NCI-H69 (cell line): ENCODE results near the gene USP5.

Experiments
- DNase-seq: peaks from one replicate; lab custom pipeline; 2025; lab: John Stamatoyannopoulos, UW

Gene USP5

DNA sequence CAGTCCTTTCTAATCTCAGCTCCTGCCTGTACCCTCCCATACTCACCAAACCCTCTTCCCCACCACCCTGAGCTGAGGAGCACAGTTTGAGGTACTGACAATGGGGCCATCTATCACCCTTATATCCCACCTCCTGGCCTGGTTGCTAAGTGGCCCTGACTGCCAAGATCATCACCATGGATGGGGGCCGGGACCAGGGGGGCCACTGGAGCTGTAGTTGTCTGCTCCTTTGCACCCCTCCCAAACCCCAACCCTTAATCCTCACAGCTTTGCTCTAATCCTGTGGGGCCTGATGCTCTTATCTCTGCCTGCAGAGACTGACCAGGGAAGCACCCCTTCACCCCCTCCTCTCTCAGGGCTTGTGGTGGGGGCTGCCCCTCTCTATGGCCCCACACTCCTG, 11.6 kb upstream of the USP5 start:
- DNase-seq: no peak

DNA sequence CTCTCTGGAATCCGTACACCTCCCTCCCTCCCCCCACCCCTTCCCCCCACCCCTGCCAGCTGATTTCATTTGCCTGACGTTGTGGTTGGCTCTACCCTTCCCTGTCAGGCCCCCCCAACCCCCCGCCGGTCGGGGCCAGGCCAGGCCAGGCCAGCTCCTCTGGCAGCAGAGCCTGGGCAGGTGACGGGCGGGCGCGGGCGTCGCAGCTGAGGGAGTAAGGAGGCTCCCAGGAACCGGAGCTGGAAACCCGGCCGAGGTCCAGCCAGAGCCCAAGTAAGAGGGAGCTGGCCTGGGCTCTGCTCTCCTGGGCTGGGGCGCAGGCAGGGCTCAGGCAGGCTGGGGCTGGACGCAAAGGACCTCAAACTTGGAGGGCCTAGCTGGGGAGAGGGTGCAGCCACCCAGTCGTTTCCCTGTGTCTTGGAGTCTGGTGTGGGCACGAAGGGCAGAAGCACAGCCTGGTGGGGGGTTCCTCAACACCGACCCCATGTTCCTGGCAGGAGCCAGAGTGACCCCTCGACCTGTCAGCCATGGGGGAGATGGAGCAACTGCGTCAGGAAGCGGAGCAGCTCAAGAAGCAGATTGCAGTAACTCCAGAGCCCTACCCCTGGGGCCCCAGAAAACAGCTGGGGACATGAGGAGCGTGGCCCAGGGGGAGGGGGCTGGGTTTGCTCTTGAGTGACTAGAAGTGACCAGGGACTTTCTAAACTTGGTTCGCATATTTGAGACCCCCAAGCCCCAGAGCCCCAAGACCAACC, 11.0 kb upstream of the USP5 start, which contains the start of gene GNB3:
Gene GNB3 (plus strand): TSS at position 165 of the 755 bp plus-strand sequence. CDS start 363 bp downstream, at position 528.
- DNase-seq: no peak

DNA sequence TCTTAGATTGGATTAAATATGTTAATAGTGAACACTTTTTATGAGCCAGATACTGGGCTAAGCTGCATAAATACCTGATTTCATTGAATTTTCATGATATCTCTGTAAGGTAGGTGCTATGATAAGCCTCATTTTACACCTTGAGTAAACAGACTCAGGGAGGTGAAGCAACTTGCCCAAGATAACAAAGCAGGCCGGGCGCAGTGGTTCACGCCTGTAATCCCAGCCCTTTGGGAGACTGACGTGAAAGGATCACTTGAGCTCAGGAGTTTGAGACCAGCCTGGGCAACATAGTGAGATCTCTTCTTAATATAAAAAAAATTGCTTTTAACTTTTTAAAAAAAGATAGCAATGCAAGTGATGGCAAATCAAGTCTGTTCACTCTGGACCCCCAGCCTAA, 9.9 kb upstream of the USP5 start:
- no peak for DNase-seq

DNA sequence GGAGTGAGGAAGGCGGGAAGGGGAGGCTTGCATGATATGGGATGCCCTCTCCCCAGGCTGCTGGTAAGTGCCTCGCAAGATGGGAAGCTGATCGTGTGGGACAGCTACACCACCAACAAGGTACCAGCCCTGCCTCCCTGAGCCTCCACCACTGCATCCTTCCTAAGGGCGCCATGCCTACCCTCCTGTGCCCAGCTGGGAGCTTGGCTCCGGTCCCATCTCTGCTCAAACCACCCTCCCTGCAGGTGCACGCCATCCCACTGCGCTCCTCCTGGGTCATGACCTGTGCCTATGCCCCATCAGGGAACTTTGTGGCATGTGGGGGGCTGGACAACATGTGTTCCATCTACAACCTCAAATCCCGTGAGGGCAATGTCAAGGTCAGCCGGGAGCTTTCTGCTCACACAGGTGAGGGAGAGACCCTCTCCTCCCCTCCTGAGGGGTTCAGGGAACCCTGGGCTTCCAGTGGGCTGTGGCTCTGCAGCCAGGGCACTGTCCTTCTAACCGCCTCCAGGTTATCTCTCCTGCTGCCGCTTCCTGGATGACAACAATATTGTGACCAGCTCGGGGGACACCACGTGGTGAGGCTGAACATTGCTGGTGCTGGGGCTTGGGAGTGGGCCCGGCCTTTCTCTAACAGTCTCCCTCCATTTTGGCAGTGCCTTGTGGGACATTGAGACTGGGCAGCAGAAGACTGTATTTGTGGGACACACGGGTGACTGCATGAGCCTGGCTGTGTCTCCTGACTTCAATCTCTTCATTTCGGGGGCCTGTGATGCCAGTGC, 8.6 kb upstream of the USP5 start:
- no peak for DNase-seq

DNA sequence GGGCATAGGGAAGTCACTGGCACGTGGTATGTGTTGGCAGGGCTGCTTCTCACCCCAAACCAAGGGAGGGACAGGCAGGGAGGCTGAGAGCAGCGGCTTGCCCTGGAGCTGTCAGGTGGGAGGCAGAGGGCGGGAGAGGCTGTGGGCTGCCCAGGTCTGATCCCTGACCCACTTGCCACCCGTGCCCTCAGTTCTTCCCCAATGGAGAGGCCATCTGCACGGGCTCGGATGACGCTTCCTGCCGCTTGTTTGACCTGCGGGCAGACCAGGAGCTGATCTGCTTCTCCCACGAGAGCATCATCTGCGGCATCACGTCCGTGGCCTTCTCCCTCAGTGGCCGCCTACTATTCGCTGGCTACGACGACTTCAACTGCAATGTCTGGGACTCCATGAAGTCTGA, 6.6 kb upstream of the USP5 start:
- no peak for DNase-seq

DNA sequence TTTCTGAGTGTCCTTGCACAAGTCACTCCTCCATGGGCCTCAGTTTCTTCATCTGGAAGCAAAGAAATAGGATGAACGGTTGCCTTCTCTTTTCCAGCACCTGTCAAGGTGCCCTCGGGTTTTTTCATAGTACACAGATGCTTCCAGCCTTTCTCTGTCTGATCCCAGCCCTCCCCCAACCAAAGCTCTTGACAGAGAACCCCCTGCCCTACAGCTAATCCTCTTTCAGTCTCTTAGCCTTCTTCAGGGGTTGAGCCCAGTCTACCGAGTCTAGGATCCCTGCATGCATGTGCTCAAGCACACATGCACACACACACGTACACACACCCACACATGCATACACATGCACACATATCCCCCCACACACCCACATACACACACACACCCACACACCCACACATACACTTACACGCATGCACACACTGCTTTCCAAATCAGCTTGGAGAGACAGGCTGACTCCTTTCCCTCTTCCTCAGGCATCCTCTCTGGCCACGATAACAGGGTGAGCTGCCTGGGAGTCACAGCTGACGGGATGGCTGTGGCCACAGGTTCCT, 5.6 kb upstream of the USP5 start:
- no peak for DNase-seq

DNA sequence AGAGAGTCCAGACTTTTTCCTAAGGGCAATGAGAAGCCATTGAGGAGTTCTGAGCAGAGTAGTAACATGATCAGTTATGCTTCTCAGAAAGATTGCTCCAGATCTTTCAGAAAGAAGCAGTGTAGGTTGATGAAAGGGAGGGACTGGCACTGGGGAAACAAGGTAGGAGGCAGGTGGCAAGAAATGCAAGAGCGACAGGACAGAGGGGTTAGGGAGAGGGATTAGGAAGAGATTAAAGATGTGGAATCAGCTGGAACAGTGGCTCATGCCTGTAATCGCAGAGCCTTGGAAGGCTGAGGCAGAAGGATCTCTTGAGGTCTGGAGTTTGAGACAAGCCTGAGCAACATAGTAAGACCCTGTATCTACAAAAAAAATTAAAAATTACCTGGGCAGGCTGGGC, 4.3 kb upstream of the USP5 start:
- DNase-seq: no peak

DNA sequence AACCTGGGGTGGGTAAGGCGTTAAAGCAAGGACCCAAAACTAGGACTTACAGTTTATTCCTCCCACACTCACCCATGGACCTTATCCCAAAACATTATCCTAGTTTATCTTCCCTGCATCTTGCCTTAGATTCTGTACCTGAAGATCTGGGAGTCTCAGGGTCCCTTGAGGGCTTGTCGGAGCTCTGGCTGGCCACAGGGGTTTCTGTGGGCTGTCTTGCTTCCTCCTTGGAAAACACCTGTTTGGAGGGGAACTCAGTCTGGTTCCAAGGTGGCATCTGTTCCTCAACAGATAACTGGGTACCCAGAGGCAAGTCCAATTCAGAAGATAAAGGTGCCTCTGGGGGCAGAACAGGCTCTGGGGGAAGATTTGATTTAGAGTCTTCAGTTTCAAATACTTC, 2.5 kb upstream of the USP5 start:
- no peak for DNase-seq

DNA sequence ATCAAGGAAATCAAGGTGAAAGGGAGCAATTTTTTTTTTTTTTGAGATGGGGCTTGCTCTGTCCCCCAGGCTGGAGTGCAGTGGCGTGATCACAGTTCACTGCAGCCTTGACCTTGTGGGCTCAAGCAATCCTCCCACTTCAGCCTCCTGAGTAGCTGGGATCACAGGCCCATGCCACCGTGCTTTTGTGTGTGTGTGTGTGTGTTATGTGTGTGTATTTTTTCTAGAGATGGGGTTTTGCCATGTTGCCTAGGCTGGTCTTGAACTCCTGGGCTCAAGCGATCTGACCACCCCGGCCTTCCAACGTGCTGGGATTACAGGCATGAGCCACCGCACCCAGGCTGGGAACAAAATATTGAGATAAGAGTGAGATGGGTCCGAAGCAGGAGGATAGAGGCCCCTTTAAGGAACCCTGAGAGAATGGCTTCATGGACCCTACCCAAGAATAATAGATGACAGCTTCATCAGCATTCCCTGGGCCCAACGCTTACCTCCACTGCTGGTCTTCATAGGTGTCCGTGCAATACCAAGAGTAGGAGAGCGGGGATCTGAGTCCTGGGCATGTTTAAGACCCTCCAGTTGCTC, 1.9 kb upstream of the USP5 start:
- DNase-seq: no peak

DNA sequence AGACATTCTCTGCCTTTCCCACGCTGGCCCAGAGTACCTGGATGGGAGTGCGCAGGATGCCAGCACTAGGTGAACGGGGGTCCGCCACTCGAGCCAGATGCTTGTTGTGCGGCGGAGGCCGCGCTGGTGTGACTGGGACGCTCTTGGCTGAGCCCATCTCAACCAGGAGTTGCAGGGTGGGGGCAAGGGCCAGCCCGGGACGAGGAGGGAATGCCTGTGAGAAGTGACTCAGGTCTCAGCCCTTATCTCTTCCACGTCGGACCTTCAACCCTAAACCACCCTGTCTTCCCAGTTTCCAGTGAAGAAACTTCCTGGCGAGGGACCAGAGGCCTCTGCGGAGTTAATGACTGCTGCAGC, 1.2 kb upstream of the USP5 start:
- no peak for DNase-seq

DNA sequence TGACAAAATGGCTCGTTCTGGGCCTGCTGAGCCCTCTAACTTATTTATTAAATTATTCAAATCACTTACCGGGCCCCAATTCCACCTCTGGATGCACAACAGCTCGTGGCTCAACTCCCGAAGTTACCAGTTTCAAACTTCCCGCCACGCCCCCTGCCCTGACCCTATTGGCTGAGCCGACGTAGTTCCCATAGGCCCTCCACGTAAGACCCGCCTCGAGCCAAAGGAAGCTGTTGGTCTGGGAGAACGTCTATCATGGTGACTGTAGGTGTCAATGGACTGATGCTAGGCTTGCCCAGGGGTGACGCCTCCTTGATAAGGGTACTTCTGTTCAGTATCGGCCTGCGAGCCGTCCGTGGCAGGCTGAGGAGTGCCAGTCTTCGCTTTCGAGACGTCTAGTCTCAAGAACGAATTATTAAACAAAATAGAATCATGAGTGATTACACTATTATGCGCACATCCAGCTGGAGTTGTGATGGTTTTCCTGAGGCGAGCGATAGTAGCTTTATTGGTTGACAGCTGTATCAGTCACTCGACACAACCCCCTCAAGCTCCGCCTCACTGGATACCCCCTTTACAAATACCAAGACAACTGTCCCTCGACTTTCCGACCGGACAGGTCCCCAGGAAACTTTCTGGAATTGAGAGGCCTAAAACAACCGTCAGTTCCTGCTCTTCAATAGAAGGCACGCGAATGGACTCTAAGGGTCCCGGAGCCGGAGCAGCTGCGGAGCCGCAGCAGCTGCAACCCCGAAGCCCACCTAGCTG, 613 bp upstream of the USP5 start, which contains the start of gene CDCA3:
Gene CDCA3 (minus strand): TSS at position 134 of the 768 bp plus-strand sequence. CDS start 334 bp downstream, outside the sequence.
- DNase-seq: peak; percentile 99

DNA sequence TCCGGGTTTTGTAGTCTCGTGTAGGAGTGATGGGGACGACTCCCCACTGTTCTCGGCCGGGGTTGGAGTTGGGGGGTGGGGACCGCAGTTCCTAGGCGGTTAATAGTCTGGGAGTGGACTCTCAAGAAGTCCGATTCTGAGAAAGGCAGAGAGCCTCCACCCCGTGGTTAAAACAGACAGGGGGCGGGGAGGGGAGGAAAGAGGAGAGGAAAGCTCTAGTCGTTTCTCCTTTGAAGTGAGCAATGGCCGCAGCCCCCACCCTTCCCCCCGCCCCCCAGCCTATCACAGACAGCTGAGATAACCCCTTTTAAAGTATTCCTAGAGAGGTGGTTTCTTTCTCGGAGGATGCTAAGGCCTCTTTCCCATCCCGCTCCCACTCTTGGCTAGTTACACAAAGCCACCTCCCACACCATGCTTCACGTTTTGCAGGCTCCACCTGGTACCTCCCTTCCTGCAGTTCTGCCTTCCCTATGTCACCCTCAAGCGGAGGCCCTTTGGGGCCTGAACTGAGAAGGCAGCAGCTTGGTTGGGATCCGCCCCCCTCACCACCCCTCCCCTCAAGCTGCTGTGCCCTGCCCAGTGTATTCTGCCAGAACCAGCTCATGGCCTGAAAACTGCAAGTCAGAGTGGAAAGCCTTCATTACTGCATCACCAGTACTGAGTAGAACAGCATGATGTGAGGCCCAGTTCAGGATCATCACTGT, 853 bp downstream of the USP5 start:
- peak; percentile 67 for DNase-seq

DNA sequence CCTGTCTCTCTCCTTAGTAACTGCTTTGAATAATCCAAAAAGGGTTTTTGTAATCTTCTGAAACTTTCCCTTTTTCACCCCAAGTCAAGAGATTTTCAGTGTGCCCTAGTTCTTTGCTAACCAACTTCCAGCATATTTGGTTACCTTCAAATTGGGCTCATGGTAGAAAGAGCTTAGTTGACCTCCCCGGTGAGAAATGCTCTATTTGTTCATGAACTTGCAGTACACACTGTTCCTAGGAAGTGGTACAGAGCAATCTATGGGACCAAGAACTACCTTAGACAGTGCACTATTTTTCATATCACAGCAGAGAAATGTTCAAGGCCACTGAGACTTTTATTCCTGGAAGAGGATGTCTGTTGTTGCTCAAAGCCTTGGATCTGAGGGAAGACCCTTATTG, 1.7 kb downstream of the USP5 start:
- no peak for DNase-seq

DNA sequence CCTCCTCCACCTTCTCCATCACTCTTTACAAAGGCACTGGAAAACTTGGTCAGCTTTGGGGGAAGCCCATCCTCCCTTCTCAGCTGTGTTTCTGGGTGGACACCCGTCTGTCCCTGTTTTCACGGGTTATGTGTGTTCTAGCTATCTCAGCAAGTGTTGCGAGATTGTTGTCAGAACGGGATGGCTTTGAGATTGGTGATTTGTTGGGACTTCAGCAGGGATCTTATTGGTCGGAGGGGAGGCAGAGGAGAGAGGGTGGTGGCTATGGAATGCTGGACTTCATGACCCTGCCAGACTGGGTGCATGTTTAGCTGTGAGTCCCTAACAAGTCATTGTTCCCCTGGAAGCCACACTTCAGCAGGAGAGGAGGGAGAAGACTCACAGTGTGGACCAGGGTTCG, 2.1 kb downstream of the USP5 start:
- no peak for DNase-seq

DNA sequence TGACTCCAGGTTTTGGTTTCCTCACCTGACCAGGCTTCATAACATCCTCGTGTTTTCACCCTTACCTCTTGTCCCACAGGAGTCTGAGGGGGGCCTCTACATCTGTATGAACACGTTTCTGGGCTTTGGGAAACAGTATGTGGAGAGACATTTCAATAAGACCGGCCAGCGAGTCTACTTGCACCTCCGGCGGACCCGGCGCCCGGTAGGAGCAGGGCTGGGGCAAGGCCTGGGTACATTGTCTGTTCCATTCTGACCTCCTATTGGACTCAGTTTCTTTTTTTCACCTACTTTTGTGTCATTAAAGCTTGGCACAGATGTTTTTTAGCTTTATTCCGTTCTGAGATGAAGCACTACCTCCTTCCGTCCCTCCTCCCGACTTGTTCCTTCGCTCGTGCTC, 3.4 kb downstream of the USP5 start:
- DNase-seq: no peak

DNA sequence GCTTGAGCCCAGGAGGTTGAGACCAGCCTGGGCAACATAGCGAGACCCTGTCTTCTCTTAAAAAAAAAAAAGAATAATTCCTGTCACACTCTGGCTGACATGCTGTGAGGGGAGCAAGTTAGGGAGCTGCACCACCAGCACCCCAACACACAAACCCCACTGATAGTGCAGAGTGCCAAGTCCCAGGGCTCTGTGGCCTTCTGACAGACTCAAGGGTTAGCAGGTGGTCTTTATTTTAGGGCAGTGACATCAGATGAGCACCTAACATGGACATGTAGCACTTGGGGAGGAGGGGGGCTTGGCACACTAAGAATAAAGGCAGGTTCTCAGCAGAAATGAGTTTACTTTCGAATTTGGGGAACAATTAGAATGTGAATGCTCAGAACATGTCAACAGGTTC, 6.8 kb downstream of the USP5 start:
- no peak for DNase-seq

DNA sequence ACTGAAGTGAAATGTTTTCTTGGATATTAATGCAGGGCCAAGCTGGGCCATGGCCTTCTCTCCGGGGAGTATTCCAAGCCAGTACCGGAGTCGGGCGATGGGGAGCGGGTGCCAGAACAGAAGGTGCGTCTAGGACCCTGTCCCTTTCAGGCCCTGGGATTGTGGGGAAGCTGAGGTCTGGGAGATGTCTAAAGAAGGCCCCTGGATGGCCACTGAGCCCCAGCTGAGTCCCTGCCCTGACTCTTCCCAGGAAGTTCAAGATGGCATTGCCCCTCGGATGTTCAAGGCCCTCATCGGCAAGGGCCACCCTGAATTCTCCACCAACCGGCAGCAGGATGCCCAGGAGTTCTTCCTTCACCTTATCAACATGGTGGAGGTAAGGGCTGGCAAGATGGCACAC, 8.2 kb downstream of the USP5 start:
- no peak for DNase-seq

DNA sequence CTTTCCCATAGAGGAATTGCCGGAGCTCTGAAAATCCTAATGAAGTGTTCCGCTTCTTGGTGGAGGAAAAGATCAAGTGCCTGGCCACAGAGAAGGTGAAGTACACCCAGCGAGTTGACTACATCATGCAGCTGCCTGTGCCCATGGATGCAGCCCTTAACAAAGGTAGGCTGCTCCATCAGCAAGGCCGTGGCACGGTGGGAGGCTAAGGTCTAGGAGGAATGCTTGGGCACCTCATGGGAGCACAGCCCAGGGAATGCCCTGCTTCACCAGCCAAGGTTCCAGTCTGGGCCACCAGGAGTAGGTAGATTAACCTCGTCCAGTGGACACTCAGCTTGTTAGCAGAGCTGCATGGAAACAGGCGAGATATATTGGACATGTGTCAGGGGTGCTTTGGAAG, 9.0 kb downstream of the USP5 start:
- no peak for DNase-seq

DNA sequence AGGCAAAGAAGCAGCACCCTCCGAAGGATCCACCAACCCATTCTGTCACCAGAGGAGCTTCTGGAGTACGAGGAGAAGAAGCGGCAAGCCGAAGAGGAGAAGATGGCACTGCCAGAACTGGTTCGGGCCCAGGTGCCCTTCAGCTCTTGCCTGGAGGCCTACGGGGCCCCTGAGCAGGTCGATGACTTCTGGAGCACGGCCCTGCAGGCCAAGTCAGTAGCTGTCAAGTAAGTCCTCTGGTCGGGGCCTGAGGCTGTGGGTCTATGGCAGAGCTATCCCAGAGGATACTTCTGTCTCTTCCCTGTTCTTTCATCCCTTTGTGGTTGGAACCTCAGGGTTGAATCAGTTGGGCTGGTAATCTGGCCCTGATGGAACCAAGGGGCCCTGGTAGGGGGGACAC, 9.4 kb downstream of the USP5 start:
- DNase-seq: no peak

DNA sequence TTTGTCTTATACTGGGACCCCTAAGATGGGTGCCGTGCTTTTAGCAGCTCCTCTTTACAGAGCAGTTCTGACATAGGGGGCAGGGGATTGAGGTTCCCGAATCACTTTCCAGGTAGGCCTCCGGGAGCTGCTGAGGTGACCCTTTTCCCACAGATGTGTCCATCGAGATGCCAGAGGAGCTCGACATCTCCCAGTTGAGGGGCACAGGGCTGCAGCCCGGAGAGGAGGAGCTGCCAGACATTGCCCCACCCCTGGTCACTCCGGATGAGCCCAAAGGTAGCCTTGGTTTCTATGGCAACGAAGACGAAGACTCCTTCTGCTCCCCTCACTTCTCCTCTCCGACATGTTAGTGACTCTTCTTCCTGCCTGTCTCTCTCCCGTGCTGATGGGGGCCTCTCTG, 11.1 kb downstream of the USP5 start:
- no peak for DNase-seq

DNA sequence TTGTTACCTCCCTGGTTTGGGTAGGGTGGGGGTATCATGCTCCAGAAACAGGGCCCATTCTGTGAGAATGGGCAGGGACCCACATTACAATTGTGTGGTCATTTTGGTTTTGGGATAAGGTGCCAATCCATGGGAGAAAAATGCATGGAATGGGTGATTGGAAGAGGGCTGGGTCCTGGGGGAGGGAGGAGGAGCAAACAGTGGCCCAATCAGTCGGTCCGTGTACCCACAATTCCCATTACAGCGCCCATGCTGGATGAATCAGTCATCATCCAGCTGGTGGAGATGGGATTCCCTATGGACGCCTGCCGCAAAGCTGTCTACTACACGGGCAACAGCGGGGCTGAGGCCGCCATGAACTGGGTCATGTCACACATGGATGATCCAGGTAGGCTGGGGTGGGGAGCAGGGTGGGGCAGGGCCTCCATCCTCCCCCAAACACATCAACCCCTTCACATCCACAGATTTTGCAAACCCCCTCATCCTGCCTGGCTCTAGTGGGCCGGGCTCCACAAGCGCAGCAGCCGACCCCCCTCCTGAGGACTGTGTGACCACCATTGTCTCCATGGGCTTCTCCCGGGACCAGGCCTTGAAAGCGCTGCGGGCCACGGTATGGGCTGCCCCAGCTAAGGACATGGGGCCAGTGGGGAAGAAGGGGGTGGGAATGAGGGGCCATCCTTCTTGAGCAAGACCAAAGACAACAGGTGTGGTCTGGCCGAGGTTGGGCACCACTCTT, 11.8 kb downstream of the USP5 start:
- no peak for DNase-seq
